B cell (primary cell): Measurements from ENCODE around the gene SCN4B.

Experiments
- CTCF ChIP-seq: fragments of 200-600 bp; IDR thresholded peaks from one replicate; pipeline ENCODE4 v1.8.0; 2022; ENCODE audit warnings: antibody characterized with exemption, mild to moderate bottlenecking
- EZH2 ChIP-seq: IDR thresholded peaks from 2 replicates; pipeline ENCODE4 v1.6.1; 2012; ENCODE audit warnings: borderline replicate concordance, low read depth, mild to moderate bottlenecking, moderate library complexity, low read length; ENCODE audit not compliant: insufficient read depth, poor library complexity, severe bottlenecking

- TF ChIP-seq CTCF (no peak), EZH2 (no peak)
Observed at GRCh38 chr11:118172356-118172755, 19.7 kb upstream of the SCN4B start.
